ENCODE measurements around the gene VENTX.
A peak's percentile ranks its signal among the peaks of the same experiment; 100 is the strongest.
"Not testable (repeated sequence)": the region's sequence is repeated elsewhere in the genome, so short reads cannot be mapped to it uniquely, and the experiment has no call there.

VENTX gene

GRCh38 chr10:133254421-133255120, 16.9 kb downstream of the VENTX start:
- DNase-seq (ENCODE audit: low read depth in 1 of 2, low spot score in 1 of 2) = no peak

- DNase-seq (ENCODE audit: low read depth in 1 of 2, low spot score in 1 of 2) = no peak
Measured at GRCh38 chr10:133255323-133255722, 17.7 kb downstream of the VENTX start.

DNA sequence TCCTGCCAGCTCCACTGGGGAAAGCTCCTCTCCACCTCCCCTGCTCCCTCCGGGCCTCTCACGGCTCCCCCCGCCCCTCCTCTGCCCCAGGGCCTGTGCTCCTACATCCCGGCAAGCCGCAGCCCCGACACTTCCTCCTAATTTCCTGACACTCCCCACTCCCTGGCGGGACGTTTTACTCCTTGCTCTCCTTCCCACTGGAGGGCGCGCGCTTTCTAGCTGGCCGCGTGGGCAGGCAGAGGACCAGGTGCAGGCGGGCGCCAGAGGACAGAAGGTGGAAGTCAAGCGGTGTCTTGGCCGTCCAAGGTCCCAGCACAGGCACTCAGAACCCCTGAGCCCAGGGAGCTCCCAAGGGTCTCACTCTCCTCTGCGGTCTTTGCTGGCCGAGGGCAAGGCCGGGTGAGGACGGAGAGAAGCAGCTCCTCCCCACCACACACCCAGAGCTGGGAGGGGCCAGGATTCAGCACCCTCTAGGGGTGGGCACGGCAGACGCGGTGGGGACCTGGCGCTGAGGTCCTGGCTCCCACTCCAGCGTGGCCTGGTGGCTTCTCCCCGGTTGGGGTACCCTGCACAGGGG, 19.9 kb downstream of the VENTX start:
- DNase-seq (ENCODE audit: low read depth in 1 of 2, low spot score in 1 of 2) = no peak

DNA sequence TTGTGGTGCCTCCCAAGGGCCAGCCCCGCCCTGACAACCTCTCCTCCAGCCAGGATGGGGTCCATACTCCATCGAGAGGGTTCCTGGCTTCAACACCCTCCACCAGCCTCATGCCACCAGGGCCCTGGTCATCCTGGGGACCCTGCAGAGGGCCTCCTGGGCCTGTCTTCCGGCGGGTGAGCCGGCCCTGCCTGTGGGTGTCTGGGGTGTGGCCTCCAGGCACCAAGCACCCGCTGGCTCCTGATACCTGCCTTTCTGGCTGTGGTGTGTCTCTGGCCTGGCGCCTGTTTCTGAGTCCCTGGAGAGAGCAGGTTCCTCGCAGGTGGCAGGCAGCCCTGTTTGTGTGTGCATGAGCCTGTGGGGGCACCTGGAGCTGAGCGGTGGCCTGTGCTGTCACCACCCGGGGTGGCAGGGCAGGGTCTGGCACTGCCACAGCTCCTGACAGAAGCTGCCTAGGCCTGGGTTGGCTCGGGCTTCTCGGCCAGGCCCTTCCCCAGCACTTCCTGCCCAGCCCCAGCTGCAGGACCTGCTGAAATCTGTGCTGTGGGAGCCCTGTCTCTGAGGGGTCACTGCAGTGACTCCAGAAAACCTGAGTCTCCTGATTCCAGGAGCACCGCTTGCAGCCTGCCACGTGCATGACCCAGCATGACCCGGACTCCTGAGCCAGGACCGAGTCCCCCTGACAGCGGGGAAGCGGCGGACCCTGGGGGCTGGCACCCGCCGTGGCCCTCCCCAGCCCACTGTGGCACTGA, 20.6 kb downstream of the VENTX start:
- DNase-seq (ENCODE audit: low read depth in 1 of 2, low spot score in 1 of 2) = no peak

DNA sequence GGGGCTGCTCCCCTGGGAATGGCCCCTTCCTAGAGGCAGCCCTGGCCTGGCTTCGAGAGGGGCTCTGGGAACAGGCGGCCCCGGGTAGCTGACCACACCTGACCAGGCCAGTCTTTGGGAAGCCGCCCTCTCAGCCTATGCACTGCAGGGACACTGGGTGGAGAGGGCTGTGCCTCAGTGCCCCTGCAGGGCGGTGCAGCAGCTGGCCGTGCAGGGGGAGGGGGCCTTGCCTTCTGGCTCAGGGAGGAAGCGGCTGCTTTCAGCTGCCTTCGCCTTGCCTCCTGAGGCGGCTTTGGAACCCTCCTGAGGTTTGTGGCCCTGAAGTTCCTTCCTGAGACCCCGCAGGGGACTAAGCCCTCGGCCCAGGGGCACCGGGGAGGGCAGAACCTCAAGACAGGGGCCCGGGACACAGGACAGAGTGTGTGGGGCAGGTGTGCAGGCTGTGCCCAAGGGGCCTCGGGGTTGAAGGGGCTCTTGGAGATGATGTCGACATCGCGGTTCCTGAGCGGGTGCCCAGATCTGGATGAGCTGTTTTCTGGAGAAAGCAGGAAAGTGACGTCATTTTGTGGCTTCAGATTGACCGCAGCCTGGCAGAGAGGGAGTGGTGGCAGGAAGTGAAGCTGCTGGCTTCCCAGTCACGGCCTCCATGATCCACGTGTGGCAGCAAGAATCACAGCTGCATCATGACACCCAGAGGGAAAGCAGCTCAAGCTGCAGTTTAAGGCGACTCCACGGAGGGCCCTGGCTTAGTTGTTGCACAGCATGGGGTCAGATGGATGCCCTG, 21.4 kb downstream of the VENTX start:
- peak; percentile 63 to 83 for DNase-seq (ENCODE audit: low read depth in 1 of 2, low spot score in 1 of 2)

- no peak for DNase-seq (ENCODE audit: low read depth in 1 of 2, low spot score in 1 of 2)
Measured at GRCh38 chr10:133259602-133259989, 21.9 kb downstream of the VENTX start.

DNA sequence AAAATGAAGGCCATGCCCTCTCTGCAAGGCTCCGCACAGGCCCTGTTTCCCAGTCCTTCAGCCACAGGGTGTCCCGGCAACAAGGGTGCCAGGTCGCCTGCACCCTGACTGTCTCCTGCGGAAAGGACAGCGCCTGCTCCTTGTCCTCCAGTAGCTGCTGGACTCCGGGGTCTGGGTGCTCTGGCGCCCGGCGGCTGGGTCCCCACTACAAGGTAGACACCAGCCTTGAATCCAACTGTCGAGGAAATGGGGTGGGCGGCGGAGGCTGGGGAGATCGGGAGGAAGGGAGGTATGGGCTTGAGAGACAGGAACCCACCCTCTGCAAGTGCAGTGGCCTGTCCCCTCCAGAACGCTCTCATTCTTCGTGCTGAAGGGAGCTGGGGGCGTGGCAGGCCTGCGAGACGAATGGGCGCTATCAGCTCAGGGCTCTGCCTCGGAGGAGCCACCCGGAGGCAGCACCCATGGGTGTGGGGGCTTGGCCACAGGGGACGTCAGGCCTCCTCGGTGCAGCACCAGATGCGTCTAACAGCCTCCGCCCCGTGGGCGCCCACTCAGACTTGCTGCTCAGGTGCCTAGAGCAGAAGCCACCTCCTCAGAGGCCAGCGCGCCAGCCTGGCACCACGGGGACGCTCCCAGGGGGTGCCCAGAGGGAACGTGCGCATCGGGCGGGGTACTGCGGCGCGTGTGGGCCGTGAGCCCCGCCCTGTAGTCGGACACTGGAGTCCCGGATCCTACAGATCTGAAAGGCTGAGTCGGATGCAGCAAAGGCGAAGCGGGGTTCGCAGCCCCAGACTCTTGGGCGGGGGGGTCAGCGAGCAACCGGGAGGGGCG, 23.5 kb downstream of the VENTX start:
- peak in 1 of 2 donors; percentile 43 for DNase-seq (ENCODE audit: low read depth in 1 of 2, low spot score in 1 of 2)

DNA sequence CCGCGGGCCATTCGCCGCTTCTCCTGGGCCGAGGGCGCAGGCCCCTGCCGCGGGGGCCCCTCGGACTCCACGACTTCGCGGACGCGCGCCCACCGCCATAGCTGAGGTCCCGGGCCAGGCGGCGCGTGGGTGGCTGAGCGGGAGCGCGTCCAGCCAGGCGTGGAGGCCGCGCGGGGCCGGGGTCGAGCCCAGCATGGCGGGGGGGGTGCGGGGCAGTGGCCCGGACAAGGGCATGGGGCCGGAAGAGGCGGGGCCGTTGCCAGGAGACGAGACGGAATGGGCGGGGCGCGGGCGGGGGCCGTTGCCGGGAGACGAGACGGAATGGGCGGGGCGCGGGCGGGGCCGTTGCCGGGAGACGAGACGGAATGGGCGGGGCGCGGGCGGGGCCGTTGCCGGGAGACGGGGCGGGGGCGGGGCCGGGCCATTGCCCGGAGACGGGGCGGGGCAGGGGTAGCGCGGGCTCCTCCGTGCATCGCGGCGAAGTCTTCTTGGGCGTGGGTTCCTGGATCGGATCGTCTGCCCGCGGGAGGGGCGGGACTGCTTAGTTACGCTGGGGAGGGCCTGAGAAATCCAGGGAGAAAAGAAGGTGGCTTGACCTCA, 24.2 kb downstream of the VENTX start:
- peak; percentile 72 to 81 for DNase-seq (ENCODE audit: low read depth in 1 of 2, low spot score in 1 of 2)

GRCh38 chr10:133262696-133263095, 25.0 kb downstream of the VENTX start:
- DNase-seq (ENCODE audit: low read depth in 1 of 2, low spot score in 1 of 2) = no peak

DNA sequence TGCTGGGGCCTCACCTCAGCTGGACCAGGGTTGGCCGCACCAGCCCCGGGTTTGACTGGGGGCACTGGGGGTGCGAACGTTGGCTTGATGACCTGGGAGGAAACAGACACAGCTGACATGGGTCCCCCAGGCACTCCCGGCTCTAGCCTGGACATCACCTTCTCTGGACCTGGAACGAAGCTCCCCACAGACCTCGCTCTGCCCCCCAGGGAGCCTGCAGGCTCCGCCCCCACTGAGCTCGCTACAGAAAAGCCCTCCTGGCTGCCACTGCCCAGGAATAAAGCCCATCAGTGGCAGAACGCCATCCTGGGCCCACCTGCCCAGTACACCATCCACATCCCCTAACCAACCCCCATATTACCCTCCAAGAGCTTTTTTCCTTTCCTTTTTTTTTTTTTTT, 26.0 kb downstream of the VENTX start:
- DNase-seq (ENCODE audit: low read depth in 1 of 2, low spot score in 1 of 2) = no peak

- DNase-seq (ENCODE audit: low read depth in 1 of 2, low spot score in 1 of 2) = no peak
Measured at GRCh38 chr10:133264461-133264860, 26.8 kb downstream of the VENTX start.

DNA sequence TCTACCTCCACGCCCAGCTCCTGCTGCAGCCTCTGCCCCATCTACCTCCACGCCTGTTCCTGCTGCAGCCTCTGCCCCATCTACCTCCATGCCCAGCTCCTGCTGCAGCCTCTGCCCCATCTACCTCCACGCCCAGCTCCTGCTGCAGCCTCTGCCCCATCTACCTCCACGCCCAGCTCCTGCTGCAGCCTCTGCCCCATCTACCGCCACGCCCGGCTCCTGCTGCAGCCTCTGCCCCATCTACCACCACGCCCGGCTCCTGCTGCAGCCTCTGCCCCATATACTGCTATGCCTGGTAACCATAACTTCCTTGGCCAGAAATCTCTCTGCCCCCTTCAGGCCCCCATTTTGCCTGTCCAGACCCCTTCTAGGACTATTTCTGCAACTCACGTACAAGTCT, 27.4 kb downstream of the VENTX start:
- DNase-seq (ENCODE audit: low read depth in 1 of 2, low spot score in 1 of 2) = not testable (repeated sequence)

DNA sequence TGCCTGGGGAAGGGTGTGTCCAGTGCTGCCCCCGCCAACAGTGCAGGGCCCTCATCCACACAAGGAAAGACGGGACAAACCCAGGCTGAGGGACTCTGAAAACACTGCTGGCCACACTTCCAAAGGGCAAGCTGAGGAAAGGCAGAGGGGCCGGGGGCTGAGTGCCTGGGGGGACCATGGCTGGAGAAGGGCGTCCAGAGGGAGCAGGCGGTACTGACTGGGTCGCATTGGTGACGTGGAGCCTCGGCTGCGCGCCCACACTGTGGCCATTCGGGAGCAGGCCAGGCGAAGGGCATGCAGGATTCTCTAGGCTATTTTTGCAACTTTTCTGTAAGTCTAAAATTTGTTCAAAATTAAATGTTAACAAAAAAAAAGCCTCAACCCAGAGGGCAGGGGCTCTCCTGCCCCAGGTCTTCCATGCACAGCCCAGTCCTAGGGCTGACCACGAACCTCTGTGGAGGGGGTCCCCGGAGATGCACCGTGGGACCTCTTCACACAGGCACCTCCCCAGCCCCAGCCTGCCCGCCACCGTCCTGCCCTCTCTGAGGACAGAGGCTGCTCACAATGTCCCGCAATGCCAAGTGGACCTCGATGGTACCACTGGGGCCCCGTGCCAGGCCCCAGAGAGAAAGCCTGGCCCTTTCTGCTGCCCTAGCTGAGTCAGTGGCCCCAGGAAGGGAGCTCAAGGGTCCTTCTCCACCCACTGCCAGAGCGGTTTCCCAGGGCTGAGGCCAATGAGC, 28.6 kb downstream of the VENTX start:
- DNase-seq (ENCODE audit: low read depth in 1 of 2, low spot score in 1 of 2) = no peak

- no peak for DNase-seq (ENCODE audit: low read depth in 1 of 2, low spot score in 1 of 2)
Measured at GRCh38 chr10:133267293-133267692, 29.6 kb downstream of the VENTX start.

DNA sequence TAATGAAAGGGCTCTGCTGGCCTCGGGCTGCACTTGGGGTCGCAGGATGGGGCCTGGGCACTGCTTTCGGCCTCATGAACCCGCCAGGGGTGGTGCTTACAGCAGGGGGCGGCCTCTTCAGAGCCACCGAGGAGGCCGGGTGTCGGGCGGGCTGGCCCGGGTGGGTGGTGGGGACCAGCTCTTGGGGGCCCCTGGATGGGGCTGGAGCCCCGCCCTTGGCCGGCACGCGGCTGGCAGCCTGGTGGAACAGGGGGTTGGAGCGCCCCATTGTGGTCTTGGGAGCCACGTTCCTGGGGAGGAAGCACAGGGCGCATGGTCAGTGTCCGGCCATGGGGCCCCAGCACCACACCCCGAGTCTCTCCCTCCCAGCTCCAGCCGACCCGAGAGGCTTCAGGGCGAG, 30.2 kb downstream of the VENTX start:
- no peak for DNase-seq (ENCODE audit: low read depth in 1 of 2, low spot score in 1 of 2)

GRCh38 chr10:133268532-133268931, 30.9 kb downstream of the VENTX start:
- DNase-seq (ENCODE audit: low read depth in 1 of 2, low spot score in 1 of 2) = no peak

GRCh38 chr10:133269367-133269766, 31.7 kb downstream of the VENTX start:
- DNase-seq (ENCODE audit: low read depth in 1 of 2, low spot score in 1 of 2) = no peak

DNA sequence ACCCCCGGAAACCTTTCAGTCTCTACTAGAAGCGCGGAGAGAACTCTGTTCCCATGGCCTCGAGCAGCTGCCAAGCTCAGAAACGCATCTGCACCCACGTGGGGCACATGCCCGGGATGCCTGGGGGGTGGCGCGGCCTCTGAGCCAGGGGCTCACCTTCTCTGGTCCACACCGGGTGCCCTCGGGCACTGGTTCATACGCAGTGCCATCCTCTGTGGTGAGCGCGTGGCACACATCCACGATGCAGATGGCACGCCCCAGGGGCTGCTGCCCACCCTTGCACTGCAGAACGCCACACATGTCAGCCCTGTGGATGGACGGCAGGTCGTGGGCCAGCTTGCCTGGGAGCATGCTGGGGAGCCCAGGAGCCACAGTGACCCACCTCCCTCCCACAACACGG, 32.5 kb downstream of the VENTX start:
- no peak for DNase-seq (ENCODE audit: low read depth in 1 of 2, low spot score in 1 of 2)

- no peak for DNase-seq (ENCODE audit: low read depth in 1 of 2, low spot score in 1 of 2)
Measured at GRCh38 chr10:133270773-133271297, 33.2 kb downstream of the VENTX start.

Measured in activated CD4-positive, alpha-beta T cell treated with anti-CD3 and anti-CD28 coated beads, Interleukin-2, amount 50 U/mL, for 24 hours (primary cell).